GM12878 (cell line): ENCODE results near the gene CTBP1. TPM values are rescaled to one million over a fixed set of nuclear protein-coding genes. Genes with fewer than 3 reads are reported as not detected.

ENCODE experiments used
- BMI1 ChIP-seq: fragments of 450-650 bp; IDR thresholded peaks from 2 replicates; pipeline ENCODE4 v1.6.1; 2016; ENCODE audit warnings: mild to moderate bottlenecking, moderate library complexity, borderline replicate concordance
- CHD2 ChIP-seq: IDR thresholded peaks from 2 replicates; pipeline ENCODE4 v1.6.1; 2011; ENCODE audit warnings: low read depth, low read length, improper control_type of control experiment, borderline replicate concordance
- CHD4 ChIP-seq: fragments of 200-600 bp; sonication (generic); IDR thresholded peaks from 2 replicates; pipeline ENCODE4 v1.6.1; 2016; ENCODE audit warnings: mild to moderate bottlenecking
- FOXK2 ChIP-seq: fragments of 450-650 bp; IDR thresholded peaks from 2 replicates; pipeline ENCODE4 v1.6.1; 2017; ENCODE audit warnings: mild to moderate bottlenecking, moderate library complexity
- HCFC1 ChIP-seq: fragments of 150-350 bp; IDR thresholded peaks from 2 replicates; pipeline ENCODE4 v1.6.1; 2014; ENCODE audit warnings: low read length
- MYB ChIP-seq: fragments of 150-350 bp; IDR thresholded peaks from 2 replicates; pipeline ENCODE4 v1.6.1; 2014; ENCODE audit warnings: mild to moderate bottlenecking, low read depth, low read length, borderline replicate concordance
- RAD51 ChIP-seq: fragments of 450-650 bp; IDR thresholded peaks from 2 replicates; pipeline ENCODE4 v1.6.1; 2016; ENCODE audit warnings: moderate library complexity, mild to moderate bottlenecking, inconsistent platforms
- RUNX3 ChIP-seq: IDR thresholded peaks from 2 replicates; pipeline ENCODE4 v1.6.1; 2012; ENCODE audit warnings: low read length, inconsistent platforms
- SIN3A ChIP-seq: IDR thresholded peaks from 2 replicates; pipeline ENCODE4 v1.6.1; 2012; ENCODE audit warnings: low read depth, low read length, improper control_type of control experiment
- SMAD5 ChIP-seq: IDR thresholded peaks from 2 replicates; pipeline ENCODE4 v1.6.1; 2016; ENCODE audit warnings: antibody characterized with exemption, low read depth
- STAT1 ChIP-seq: fragments of 450-650 bp; conservative IDR thresholded peaks from 2 replicates; pipeline ENCODE4 v1.6.1; 2014; ENCODE audit warnings: antibody characterized with exemption, mild to moderate bottlenecking
- SUZ12 ChIP-seq: fragments of 200-600 bp; sonication (generic); IDR thresholded peaks from one replicate; pipeline ENCODE4 v1.6.1; 2018; ENCODE audit warnings: antibody characterized with exemption, mild to moderate bottlenecking; ENCODE audit not compliant: unreplicated experiment
- TBL1XR1 ChIP-seq: IDR thresholded peaks from 2 replicates; pipeline ENCODE4 v1.6.1; 2012; ENCODE audit warnings: low read depth, low read length, improper control_type of control experiment
- WRNIP1 ChIP-seq: IDR thresholded peaks from 2 replicates; pipeline ENCODE4 v1.6.1; 2011; ENCODE audit warnings: low read depth, low read length, improper control_type of control experiment, borderline replicate concordance
- ZNF24 ChIP-seq: fragments of 450-650 bp; IDR thresholded peaks from 2 replicates; pipeline ENCODE4 v1.6.1; 2017; ENCODE audit warnings: antibody characterized with exemption, mild to moderate bottlenecking
- ZNF274 ChIP-seq: IDR thresholded peaks from one replicate; pipeline ENCODE4 v1.8.0; 2011; ENCODE audit not compliant: insufficient read length, insufficient read depth
- polyA plus RNA-seq, 11 experiments: library from polyadenylated mRNA; depleted of rRNA in 4 of 11; unstranded in 6 of 11; stranded (reverse) in 5 of 11; fragments of >200 nt; fragmentation: Nextera tagmentation in 4 of 11; fragmentation: Illumina TruSeq in 1 of 11; extraction: Ambion mirVana in 4 of 11; extraction: Trizol in 1 of 11; gene quantifications; 1 replicate in 1 of 11; 2 replicates in 10 of 11; pipeline versions ENCODE4 v1.2.1 to v1.2.3, GENCODE V29; 2011 to 2016; ENCODE audit warnings: inconsistent platforms in 2 of 11, missing spikeins in 2 of 11, low read depth in 1 of 11
- total RNA-seq, 4 experiments: library from RNA; depleted of rRNA in 3 of 4; stranded (reverse); fragments of >200 nt in 3 of 4; fragmentation: Illumina TruSeq in 1 of 4; extraction: Trizol in 1 of 4; gene quantifications; 2 replicates each; pipeline versions ENCODE4 v1.2.1 to v1.2.3, GENCODE V29; 2013 to 2021
- TF ChIP-seq, protein P1 (sequence below): fragments of 450-650 bp; IDR thresholded peaks from 2 replicates; pipeline ENCODE4 v1.6.1; 2014; ENCODE audit warnings: mild to moderate bottlenecking
- TF ChIP-seq, protein P2 (sequence below): fragments of 450-650 bp; IDR thresholded peaks from 2 replicates; pipeline ENCODE4 v1.6.1; 2016; ENCODE audit warnings: mild to moderate bottlenecking
- TF ChIP-seq, protein P3 (sequence below): fragments of 450-650 bp; IDR thresholded peaks from 2 replicates; pipeline ENCODE4 v1.6.1; 2016; ENCODE audit warnings: mild to moderate bottlenecking
- TF ChIP-seq, protein P4 (sequence below): IDR thresholded peaks from 2 replicates; pipeline ENCODE4 v1.6.1; 2012; ENCODE audit warnings: low read depth, low read length, improper control_type of control experiment
- TF ChIP-seq, protein P5 (sequence below): fragments of 450-650 bp; IDR thresholded peaks from 2 replicates; pipeline ENCODE4 v1.6.1; 2017; ENCODE audit warnings: low read depth, mild to moderate bottlenecking, moderate library complexity
- TF ChIP-seq, protein P6 (sequence below): fragments of 450-650 bp; formaldehyde crosslinking; IDR thresholded peaks from 2 replicates; pipeline ENCODE4 v1.4.0; 2022; ENCODE audit warnings: mild to moderate bottlenecking, moderate library complexity

Gene CTBP1
- total and polyA plus RNA-seq, 10 of the 15 experiments (the other 5 are each of a cell fraction or from before 2014, with no cell fraction given), result 7.4 to 182 (median 63.1) TPM

DNA sequence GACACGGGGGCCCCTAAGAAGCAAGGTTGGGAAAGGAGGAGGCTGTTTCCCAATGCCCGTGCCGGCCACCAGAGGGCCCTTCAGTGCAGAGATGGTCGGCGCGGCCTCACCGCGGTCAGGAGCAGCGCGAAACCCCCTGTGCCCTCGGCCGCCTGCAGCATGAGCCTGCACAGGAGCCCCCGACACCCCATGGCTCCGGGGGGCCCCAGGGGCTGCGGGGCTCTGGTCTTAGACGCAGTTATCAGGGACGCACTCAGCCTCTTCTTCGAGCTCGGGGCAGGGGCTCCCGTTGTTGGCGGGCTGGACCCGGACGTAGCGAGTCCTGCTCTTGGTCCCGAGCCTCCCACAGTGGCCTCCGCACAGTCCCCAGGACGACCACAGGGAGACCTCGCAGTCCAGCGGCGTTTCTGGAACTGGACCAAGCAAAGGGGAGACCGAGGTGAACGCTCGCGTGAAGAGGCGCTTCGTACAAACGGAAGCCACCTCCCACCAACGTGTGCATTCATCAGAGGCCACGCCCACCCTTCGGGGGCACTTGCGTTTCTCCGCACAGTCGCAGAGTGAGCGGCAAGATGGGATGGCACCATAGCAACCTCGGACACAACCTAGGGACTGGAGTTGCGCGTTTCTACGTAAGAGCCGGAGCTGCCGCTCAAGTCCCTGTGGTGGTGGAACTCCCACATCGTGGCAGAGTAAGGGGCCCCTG is 81.5 kb downstream of the CTBP1 start (continued):
- TF ChIP-seq, protein P1, sequence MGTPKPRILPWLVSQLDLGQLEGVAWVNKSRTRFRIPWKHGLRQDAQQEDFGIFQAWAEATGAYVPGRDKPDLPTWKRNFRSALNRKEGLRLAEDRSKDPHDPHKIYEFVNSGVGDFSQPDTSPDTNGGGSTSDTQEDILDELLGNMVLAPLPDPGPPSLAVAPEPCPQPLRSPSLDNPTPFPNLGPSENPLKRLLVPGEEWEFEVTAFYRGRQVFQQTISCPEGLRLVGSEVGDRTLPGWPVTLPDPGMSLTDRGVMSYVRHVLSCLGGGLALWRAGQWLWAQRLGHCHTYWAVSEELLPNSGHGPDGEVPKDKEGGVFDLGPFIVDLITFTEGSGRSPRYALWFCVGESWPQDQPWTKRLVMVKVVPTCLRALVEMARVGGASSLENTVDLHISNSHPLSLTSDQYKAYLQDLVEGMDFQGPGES, result no peak
- TF ChIP-seq FOXK2, result no peak
- no peak for TF ChIP-seq WRNIP1
- TF ChIP-seq CHD4, result no peak
- peak; percentile 93 for TF ChIP-seq CHD2
- TF ChIP-seq, protein P2, sequence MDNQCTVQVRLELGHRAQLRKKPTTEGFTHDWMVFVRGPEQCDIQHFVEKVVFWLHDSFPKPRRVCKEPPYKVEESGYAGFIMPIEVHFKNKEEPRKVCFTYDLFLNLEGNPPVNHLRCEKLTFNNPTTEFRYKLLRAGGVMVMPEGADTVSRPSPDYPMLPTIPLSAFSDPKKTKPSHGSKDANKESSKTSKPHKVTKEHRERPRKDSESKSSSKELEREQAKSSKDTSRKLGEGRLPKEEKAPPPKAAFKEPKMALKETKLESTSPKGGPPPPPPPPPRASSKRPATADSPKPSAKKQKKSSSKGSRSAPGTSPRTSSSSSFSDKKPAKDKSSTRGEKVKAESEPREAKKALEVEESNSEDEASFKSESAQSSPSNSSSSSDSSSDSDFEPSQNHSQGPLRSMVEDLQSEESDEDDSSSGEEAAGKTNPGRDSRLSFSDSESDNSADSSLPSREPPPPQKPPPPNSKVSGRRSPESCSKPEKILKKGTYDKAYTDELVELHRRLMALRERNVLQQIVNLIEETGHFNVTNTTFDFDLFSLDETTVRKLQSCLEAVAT, result peak; percentile 66; the same call in 1 of the 2 replicates
- no peak for TF ChIP-seq RAD51
- TF ChIP-seq, protein P3, sequence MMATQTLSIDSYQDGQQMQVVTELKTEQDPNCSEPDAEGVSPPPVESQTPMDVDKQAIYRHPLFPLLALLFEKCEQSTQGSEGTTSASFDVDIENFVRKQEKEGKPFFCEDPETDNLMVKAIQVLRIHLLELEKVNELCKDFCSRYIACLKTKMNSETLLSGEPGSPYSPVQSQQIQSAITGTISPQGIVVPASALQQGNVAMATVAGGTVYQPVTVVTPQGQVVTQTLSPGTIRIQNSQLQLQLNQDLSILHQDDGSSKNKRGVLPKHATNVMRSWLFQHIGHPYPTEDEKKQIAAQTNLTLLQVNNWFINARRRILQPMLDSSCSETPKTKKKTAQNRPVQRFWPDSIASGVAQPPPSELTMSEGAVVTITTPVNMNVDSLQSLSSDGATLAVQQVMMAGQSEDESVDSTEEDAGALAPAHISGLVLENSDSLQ, result peak; percentile 88
- TF ChIP-seq STAT1, result 0 out of 2 replicates have a peak, but pooled peaks have one; percentile 48
- TF ChIP-seq MYB, result no peak
- no peak for TF ChIP-seq TBL1XR1
- TF ChIP-seq, protein P4, sequence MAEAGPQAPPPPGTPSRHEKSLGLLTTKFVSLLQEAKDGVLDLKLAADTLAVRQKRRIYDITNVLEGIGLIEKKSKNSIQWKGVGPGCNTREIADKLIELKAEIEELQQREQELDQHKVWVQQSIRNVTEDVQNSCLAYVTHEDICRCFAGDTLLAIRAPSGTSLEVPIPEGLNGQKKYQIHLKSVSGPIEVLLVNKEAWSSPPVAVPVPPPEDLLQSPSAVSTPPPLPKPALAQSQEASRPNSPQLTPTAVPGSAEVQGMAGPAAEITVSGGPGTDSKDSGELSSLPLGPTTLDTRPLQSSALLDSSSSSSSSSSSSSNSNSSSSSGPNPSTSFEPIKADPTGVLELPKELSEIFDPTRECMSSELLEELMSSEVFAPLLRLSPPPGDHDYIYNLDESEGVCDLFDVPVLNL, result no peak
- no peak for TF ChIP-seq SIN3A
- TF ChIP-seq, protein P5, sequence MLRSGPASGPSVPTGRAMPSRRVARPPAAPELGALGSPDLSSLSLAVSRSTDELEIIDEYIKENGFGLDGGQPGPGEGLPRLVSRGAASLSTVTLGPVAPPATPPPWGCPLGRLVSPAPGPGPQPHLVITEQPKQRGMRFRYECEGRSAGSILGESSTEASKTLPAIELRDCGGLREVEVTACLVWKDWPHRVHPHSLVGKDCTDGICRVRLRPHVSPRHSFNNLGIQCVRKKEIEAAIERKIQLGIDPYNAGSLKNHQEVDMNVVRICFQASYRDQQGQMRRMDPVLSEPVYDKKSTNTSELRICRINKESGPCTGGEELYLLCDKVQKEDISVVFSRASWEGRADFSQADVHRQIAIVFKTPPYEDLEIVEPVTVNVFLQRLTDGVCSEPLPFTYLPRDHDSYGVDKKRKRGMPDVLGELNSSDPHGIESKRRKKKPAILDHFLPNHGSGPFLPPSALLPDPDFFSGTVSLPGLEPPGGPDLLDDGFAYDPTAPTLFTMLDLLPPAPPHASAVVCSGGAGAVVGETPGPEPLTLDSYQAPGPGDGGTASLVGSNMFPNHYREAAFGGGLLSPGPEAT, result no peak
- peak; percentile 77 for TF ChIP-seq BMI1
- TF ChIP-seq SMAD5, result no peak
- no peak for TF ChIP-seq ZNF274
- TF ChIP-seq RUNX3, result peak; percentile 79
- TF ChIP-seq SUZ12, result no peak
- TF ChIP-seq, protein P6, sequence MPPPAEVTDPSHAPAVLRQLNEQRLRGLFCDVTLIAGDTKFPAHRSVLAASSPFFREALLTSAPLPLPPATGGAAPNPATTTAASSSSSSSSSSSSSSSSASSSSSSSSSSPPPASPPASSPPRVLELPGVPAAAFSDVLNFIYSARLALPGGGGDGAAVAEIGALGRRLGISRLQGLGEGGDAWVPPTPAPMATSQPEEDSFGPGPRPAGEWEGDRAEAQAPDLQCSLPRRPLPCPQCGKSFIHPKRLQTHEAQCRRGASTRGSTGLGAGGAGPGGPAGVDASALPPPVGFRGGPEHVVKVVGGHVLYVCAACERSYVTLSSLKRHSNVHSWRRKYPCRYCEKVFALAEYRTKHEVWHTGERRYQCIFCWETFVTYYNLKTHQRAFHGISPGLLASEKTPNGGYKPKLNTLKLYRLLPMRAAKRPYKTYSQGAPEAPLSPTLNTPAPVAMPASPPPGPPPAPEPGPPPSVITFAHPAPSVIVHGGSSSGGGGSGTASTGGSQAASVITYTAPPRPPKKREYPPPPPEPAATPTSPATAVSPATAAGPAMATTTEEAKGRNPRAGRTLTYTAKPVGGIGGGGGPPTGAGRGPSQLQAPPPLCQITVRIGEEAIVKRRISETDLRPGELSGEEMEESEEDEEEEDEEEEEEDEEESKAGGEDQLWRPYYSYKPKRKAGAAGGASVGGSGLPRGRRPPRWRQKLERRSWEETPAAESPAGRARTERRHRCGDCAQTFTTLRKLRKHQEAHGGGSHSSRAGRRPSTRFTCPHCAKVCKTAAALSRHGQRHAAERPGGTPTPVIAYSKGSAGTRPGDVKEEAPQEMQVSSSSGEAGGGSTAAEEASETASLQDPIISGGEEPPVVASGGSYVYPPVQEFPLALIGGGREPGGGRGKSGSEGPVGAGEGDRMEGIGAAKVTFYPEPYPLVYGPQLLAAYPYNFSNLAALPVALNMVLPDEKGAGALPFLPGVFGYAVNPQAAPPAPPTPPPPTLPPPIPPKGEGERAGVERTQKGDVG (CRISPR knock-in tag), result peak; percentile 41; the same call in 1 of the 2 replicates
- TF ChIP-seq ZNF24, result 0 out of 2 replicates have a peak, but pooled peaks have one; percentile 17
- 0 out of 2 replicates have a peak, but pooled peaks have one; percentile 7 for TF ChIP-seq HCFC1
